ENCODE measurements around the gene ZRANB1. TPM values are rescaled to one million over a fixed set of nuclear protein-coding genes. Genes with fewer than 3 reads are reported as not detected.

Gene ZRANB1
- polyA plus RNA-seq, 1 experiment, result 36.9 TPM

DNA sequence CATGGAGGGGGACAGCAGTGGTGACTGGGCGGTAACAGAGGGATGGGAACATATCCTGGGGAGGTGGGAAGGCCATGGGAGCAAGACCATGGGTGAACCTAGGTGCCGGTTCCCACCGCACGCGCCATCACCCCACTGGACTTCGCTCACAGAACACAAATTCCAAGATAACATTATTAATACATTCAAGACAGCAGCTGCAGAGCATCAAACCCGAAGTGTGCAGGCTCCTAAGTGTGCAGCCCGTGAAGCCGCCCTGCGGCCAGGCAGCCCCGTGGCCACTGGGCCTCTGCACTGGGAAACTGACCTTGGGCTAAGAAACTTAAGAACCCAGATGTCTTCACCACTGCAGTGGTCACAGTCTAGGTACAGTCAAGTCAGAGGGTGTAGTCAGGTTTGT lies 42.8 kb upstream of the ZRANB1 start:
- Histone ChIP-seq H3K27me3 (ENCODE audit: control insufficient read depth, insufficient read depth, low read length) (peaks cover 3% of the 10 kb centered on the region), H3K9me3 (ENCODE audit: control insufficient read depth, insufficient read depth, low read length) (peaks cover 4% of the 10 kb centered on the region; the same call in 1 of the 2 replicates), H3K4me3 (ENCODE audit: low read depth, low read length) (no peak overlapping the region), H3K27ac (ENCODE audit: low read depth, low read length) (no peak overlapping the region)
- TF ChIP-seq CTCF (IDR thresholded peaks at IDR 0.05; ENCODE audit: low read depth, low read length), result no peak
- ChIA-PET POLR2A (no interaction called here), CTCF (no interaction called here)
- no peak for DNase-seq (ENCODE audit: low read depth, low spot score)

DNA sequence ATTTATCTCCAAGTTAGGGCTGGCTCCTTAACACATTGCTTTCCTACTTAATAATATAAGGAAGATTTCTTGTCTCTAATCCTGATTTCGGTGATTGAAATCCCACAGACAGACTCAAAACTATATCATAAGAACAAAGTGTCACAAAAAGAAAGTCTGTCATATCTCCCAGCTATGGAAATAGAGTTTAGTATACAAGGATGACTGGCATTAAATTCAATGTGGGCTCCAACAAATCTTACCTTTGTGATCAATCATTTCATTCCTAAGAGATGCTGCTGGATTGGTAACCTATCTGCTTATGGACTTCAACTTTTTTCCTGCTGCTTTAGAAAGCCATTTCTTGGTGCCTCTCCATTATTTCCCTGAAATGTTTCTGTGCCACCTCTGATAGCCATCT lies 39.5 kb upstream of the ZRANB1 start:
- no peak for TF ChIP-seq CTCF (IDR thresholded peaks at IDR 0.05; ENCODE audit: low read depth, low read length)
- ChIA-PET POLR2A (no interaction called here), CTCF (no interaction called here)
- peaks cover 4% of the 10 kb centered on the region; the same call in 1 of the 2 replicates for H3K9me3 ChIP-seq (ENCODE audit: control insufficient read depth, insufficient read depth, low read length)
- no peak for DNase-seq (ENCODE audit: low read depth, low spot score)
- H3K27ac ChIP-seq (ENCODE audit: low read depth, low read length), result no peak overlapping the region
- peaks cover 3% of the 10 kb centered on the region for H3K27me3 ChIP-seq (ENCODE audit: control insufficient read depth, insufficient read depth, low read length)
- no peak overlapping the region for H3K4me3 ChIP-seq (ENCODE audit: low read depth, low read length)

- DNase-seq (ENCODE audit: low read depth, low spot score), result no peak
- Histone ChIP-seq H3K9me3 (ENCODE audit: control insufficient read depth, insufficient read depth, low read length) (peaks cover 4% of the 10 kb centered on the region; the same call in 1 of the 2 replicates), H3K27ac (ENCODE audit: low read depth, low read length) (no peak overlapping the region), H3K27me3 (ENCODE audit: control insufficient read depth, insufficient read depth, low read length) (peaks cover 3% of the 10 kb centered on the region), H3K4me3 (ENCODE audit: low read depth, low read length) (no peak overlapping the region)
- TF ChIP-seq CTCF (IDR thresholded peaks at IDR 0.05; ENCODE audit: low read depth, low read length), result no peak
- CTCF ChIA-PET, result no interaction called here
- POLR2A ChIA-PET, result no interaction called here
These were observed 38.8 kb upstream of the ZRANB1 start for GRCh38 chr10:124903111-124903510.

DNA sequence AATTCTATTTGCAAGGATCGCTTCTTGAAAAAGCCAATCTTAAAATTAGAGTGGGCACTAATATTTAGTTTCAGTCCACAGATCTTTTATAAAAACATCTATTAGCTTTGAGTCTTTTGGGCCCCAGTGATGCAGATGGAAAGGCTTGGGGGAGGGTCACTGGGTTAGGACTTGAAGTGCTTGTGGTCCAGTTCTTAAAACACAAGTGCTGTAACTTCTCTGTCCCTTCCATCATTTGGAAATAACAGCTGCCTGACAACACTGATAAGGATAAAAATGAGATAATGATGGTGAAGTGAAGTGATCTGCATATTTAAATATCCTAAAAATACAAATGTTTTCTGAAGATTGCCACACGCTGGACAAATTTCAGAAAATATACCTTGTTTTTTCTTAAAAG lies 37.1 kb upstream of the ZRANB1 start:
- no peak for TF ChIP-seq CTCF (IDR thresholded peaks at IDR 0.05; ENCODE audit: low read depth, low read length)
- POLR2A ChIA-PET, result no interaction called here
- CTCF ChIA-PET, result interaction anchor here (0.9 to 1.0 kb wide), 2 partner anchors 12 to 163 kb away, joined by 3 read pairs; no protein-coding TSS in a partner anchor
- Histone ChIP-seq H3K27me3 (ENCODE audit: control insufficient read depth, insufficient read depth, low read length) (no peaks in the 10 kb centered on the region), H3K9me3 (ENCODE audit: control insufficient read depth, insufficient read depth, low read length) (no peaks in the 10 kb centered on the region), H3K27ac (ENCODE audit: low read depth, low read length) (no peak overlapping the region), H3K4me3 (ENCODE audit: low read depth, low read length) (no peak overlapping the region)
- DNase-seq (ENCODE audit: low read depth, low spot score), result no peak

GRCh38 chr10:124906551-124907001 lies 35.3 kb upstream of the ZRANB1 start:
- POLR2A ChIA-PET, result interaction anchor here (0.8 kb wide), 2 partner anchors 12 to 20 kb away, joined by 3 to 6 read pairs; no protein-coding TSS in a partner anchor
- CTCF ChIA-PET, result no interaction called here
- no peaks in the 10 kb centered on the region for H3K27me3 ChIP-seq (ENCODE audit: control insufficient read depth, insufficient read depth, low read length)
- H3K4me3 ChIP-seq (ENCODE audit: low read depth, low read length), result no peak overlapping the region
- peak overlapping the region; percentile 92 for H3K27ac ChIP-seq (ENCODE audit: low read depth, low read length)
- DNase-seq (ENCODE audit: low read depth, low spot score), result peak; percentile 75
- no peak for TF ChIP-seq CTCF (IDR thresholded peaks at IDR 0.05; ENCODE audit: low read depth, low read length)
- no peaks in the 10 kb centered on the region for H3K9me3 ChIP-seq (ENCODE audit: control insufficient read depth, insufficient read depth, low read length)
